Loucy (cell line): ENCODE results near the gene RIPK4.
"Not testable (repeated sequence)": the region's sequence is repeated elsewhere in the genome, so short reads cannot be mapped to it uniquely, and the experiment has no call there.

Source experiments
- H2AFZ ChIP-seq: fragments of 200-600 bp; sonication (generic); 2 replicates; pipeline ENCODE4 v1.6.0; 2016; ENCODE audit warnings: antibody characterized with exemption, mild to moderate bottlenecking, low read length, moderate library complexity
- H3F3A ChIP-seq: fragments of 200-600 bp; 2 replicates; pipeline ENCODE4 v1.6.0; 2016; ENCODE audit warnings: antibody characterized with exemption, low read depth, mild to moderate bottlenecking
- H3K27me3 ChIP-seq: fragments of 200-600 bp; sonication (generic); 2 replicates; pipeline ENCODE4 v1.6.1; 2014; ENCODE audit warnings: low read length, mild to moderate bottlenecking; ENCODE audit not compliant: insufficient read depth, poor library complexity, severe bottlenecking
- H3K36me3 ChIP-seq: fragments of 200-600 bp; sonication (generic); 2 replicates; pipeline ENCODE4 v1.6.1; 2016; ENCODE audit warnings: low read length; ENCODE audit not compliant: insufficient read depth
- H3K4me1 ChIP-seq: fragments of 200-600 bp; sonication (generic); 2 replicates; pipeline ENCODE4 v1.5.1; 2014; ENCODE audit warnings: low read length, mild to moderate bottlenecking; ENCODE audit not compliant: insufficient read depth, poor library complexity, severe bottlenecking
- H3K4me2 ChIP-seq: fragments of 200-600 bp; sonication (generic); 2 replicates; pipeline ENCODE4 v1.6.0; 2014; ENCODE audit warnings: antibody characterized with exemption, low read length, low read depth, mild to moderate bottlenecking; ENCODE audit not compliant: poor library complexity, severe bottlenecking
- H3K4me3 ChIP-seq: fragments of 200-600 bp; sonication (generic); 2 replicates; pipeline ENCODE4 v1.5.1; 2014; ENCODE audit warnings: low read length, mild to moderate bottlenecking, mixed read lengths; ENCODE audit not compliant: poor library complexity, severe bottlenecking
- H3K79me2 ChIP-seq: fragments of 200-600 bp; sonication (generic); 2 replicates; pipeline ENCODE4 v1.6.1; 2014; ENCODE audit warnings: low read length; ENCODE audit not compliant: insufficient read depth
- H3K9ac ChIP-seq: fragments of 200-600 bp; sonication (generic); 2 replicates; pipeline ENCODE4 v1.6.0; 2014; ENCODE audit warnings: mild to moderate bottlenecking, low read depth, low read length, moderate library complexity; ENCODE audit not compliant: poor library complexity, severe bottlenecking
- H3K9me2 ChIP-seq: fragments of 200-600 bp; sonication (generic); replicated peaks from 2 replicates; pipeline ENCODE4 v1.6.1; 2016; ENCODE audit warnings: low read depth, low read length, mixed read lengths
- H3K9me3 ChIP-seq: fragments of 200-600 bp; sonication (generic); 2 replicates; pipeline ENCODE4 v1.6.1; 2014; ENCODE audit warnings: mild to moderate bottlenecking, antibody characterized with exemption, low read length, low read depth; ENCODE audit not compliant: insufficient read depth
- H4K20me1 ChIP-seq: fragments of 200-600 bp; sonication (generic); 2 replicates; pipeline ENCODE4 v1.6.0; 2014; ENCODE audit warnings: antibody characterized with exemption, low read length, mild to moderate bottlenecking; ENCODE audit not compliant: insufficient read depth, poor library complexity, severe bottlenecking
- EZH2phosphoT487 ChIP-seq: fragments of 200-600 bp; IDR thresholded peaks from 2 replicates; pipeline ENCODE4 v1.6.1; 2018; ENCODE audit warnings: antibody characterized with exemption, mild to moderate bottlenecking, moderate library complexity, borderline replicate concordance
- TF ChIP-seq, protein P1 (sequence below): fragments of 200-600 bp; sonication (generic); conservative IDR thresholded peaks from 2 replicates; pipeline ENCODE4 v1.5.1; 2014; ENCODE audit warnings: mild to moderate bottlenecking, antibody characterized with exemption, low read length

The RIPK4 gene

DNA sequence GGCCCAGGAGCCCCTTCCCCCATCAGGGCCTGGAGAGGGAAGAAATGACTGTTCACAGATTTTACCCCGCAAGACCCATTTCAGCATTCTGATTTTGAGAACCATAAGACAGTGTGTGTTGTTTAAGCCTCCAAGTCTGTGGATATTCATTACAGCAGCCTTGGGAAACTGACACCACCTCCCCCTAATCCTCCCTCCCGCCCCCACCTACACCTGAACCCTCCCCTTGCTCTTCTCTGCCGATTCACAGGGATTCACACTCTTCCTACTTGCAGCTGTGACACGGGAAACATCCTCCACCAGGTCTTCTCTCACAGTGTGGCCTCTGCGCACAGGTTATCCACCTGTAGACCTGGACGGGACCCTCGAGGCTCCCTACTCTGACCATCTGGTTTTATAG lies 50.1 kb downstream of the RIPK4 start:
- H3F3A ChIP-seq = no peaks in the 10 kb centered on the region
- H2AFZ ChIP-seq = no peak overlapping the region
- H4K20me1 ChIP-seq = no peaks in the 10 kb centered on the region
- no peak overlapping the region for H3K4me3 ChIP-seq
- no peaks in the 10 kb centered on the region for H3K79me2 ChIP-seq
- no peaks in the 10 kb centered on the region for H3K27me3 ChIP-seq
- no peaks in the 10 kb centered on the region for H3K9me3 ChIP-seq
- no peak for TF ChIP-seq EZH2phosphoT487
- TF ChIP-seq, protein P1, sequence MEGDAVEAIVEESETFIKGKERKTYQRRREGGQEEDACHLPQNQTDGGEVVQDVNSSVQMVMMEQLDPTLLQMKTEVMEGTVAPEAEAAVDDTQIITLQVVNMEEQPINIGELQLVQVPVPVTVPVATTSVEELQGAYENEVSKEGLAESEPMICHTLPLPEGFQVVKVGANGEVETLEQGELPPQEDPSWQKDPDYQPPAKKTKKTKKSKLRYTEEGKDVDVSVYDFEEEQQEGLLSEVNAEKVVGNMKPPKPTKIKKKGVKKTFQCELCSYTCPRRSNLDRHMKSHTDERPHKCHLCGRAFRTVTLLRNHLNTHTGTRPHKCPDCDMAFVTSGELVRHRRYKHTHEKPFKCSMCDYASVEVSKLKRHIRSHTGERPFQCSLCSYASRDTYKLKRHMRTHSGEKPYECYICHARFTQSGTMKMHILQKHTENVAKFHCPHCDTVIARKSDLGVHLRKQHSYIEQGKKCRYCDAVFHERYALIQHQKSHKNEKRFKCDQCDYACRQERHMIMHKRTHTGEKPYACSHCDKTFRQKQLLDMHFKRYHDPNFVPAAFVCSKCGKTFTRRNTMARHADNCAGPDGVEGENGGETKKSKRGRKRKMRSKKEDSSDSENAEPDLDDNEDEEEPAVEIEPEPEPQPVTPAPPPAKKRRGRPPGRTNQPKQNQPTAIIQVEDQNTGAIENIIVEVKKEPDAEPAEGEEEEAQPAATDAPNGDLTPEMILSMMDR = no peak
- H3K36me3 ChIP-seq = no peaks in the 10 kb centered on the region
- no peaks in the 10 kb centered on the region for H3K9me2 ChIP-seq
- no peak overlapping the region for H3K4me2 ChIP-seq
- no peak overlapping the region for H3K9ac ChIP-seq
- peaks cover 19% of the 10 kb centered on the region for H3K4me1 ChIP-seq

DNA sequence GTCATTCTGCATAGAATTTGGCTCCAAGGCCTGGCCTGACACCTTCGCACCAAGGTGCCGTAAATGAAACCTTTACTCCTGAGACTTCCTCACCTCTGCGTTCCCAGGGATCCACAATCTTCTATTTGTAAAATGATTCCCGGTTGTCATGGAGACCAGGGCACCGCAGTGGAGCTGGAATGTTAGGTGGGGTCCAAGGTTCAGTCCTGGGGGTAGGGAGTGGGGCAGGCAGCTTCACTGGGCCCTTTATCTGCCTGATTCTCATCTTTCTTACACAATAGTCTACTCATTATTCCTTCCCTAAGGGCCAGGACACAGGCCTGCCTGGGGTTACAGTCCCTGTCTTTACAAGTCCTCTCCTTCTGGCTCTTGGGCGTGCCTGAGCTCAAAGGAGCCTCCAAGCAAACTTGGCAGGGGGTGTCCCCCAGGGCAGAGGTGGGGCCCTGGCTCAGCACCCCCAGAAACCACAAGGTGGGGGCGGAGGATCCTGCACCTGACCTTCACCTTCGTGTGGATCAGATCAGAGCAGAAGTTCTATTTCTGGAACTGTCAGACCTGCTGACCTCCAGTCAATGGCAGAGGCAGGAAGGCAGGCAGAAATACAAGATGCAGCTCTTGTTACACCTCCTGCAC lies 51.1 kb downstream of the RIPK4 start:
- TF ChIP-seq, protein P1 = no peak
- TF ChIP-seq EZH2phosphoT487 = no peak
- Histone ChIP-seq H3K36me3 (no peaks in the 10 kb centered on the region), H3K9ac (no peak overlapping the region), H2AFZ (no peak overlapping the region), H3K9me2 (no peaks in the 10 kb centered on the region), H4K20me1 (no peaks in the 10 kb centered on the region), H3K27me3 (no peaks in the 10 kb centered on the region), H3K79me2 (no peaks in the 10 kb centered on the region), H3K4me2 (no peak overlapping the region), H3F3A (no peaks in the 10 kb centered on the region), H3K4me1 (peaks cover 19% of the 10 kb centered on the region), H3K9me3 (no peaks in the 10 kb centered on the region), H3K4me3 (no peak overlapping the region)

DNA sequence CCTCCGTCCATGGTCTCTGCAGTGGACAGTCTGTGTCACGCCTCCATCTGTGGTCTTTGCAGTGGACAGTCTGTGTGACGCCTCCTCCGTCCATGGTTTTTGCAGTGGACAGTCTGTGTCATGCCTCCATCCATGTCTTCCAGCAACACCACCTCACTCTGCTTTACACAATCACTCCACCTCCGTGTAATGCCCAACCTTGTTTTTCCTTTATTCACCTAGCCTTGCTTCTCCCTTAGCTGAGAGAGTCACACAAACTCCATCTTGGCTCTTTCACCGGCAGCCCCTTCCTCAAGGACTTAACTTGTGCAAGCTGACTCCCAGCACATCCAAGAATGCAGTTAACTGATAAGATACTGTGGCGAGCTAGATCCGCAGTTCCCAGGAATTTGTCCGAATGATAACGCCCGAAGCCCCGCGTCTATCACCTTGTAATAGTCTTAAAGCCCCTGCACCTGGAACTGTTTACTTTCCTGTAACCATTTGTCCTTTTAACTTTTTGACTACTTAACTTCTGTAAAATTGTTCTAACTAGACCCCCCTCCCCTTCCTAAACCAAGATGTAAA lies 52.5 kb downstream of the RIPK4 start:
- H3K4me3 ChIP-seq, H2AFZ ChIP-seq, H3K36me3 ChIP-seq, H3K9me2 ChIP-seq, H3K79me2 ChIP-seq, H3K9ac ChIP-seq, H3K4me2 ChIP-seq, H3K27me3 ChIP-seq, H3F3A ChIP-seq, H3K9me3 ChIP-seq, H4K20me1 ChIP-seq: not testable (repeated sequence)
- H3K4me1 ChIP-seq = peaks cover 19% of the 10 kb centered on the region
